WTC11 (cell line): ENCODE results near the gene DOCK7. TPM values are rescaled to one million over a fixed set of nuclear protein-coding genes. Genes with fewer than 3 reads are reported as not detected.

Experiments used
- CBFB ChIP-seq: sonication (generic); formaldehyde crosslinking; IDR thresholded peaks from 2 replicates; pipeline ENCODE4 v1.8.1; 2022; ENCODE audit warnings: mild to moderate bottlenecking, low read depth, missing genetic modification reagents
- CREM ChIP-seq: sonication (generic); formaldehyde crosslinking; IDR thresholded peaks from 2 replicates; pipeline ENCODE4 v1.8.1; 2022; ENCODE audit warnings: mild to moderate bottlenecking, missing genetic modification reagents, moderate library complexity
- ETV6 ChIP-seq: sonication (generic); formaldehyde crosslinking; IDR thresholded peaks from 2 replicates; pipeline ENCODE4 v1.8.1; 2022; ENCODE audit warnings: mild to moderate bottlenecking, missing genetic modification reagents
- FOXP1 ChIP-seq: sonication (generic); formaldehyde crosslinking; IDR thresholded peaks from 2 replicates; pipeline ENCODE4 v1.8.0; 2022; ENCODE audit warnings: missing genetic modification reagents, mild to moderate bottlenecking, moderate library complexity, borderline replicate concordance
- GTF2I ChIP-seq: fragments of 250-450 bp; sonication (Bioruptor Pico); conservative IDR thresholded peaks from 2 replicates; pipeline ENCODE4 v1.4.0; 2021; ENCODE audit warnings: mild to moderate bottlenecking
- HMGA2 ChIP-seq: fragments of 250-450 bp; sonication (Bioruptor Pico); IDR thresholded peaks from 2 replicates; pipeline ENCODE4 v1.4.0; 2021; ENCODE audit warnings: mild to moderate bottlenecking, moderate library complexity
- MXD4 ChIP-seq: fragments of 250-450 bp; sonication (Bioruptor Pico); IDR thresholded peaks from 2 replicates; pipeline ENCODE4 v1.8.0; 2021; ENCODE audit warnings: mild to moderate bottlenecking, moderate library complexity, borderline replicate concordance
- NR3C1 ChIP-seq: sonication (generic); formaldehyde crosslinking; conservative IDR thresholded peaks from 2 replicates; pipeline ENCODE4 v1.8.1; 2023; ENCODE audit warnings: low read depth, mild to moderate bottlenecking, missing genetic modification reagents
- RELA ChIP-seq: sonication (generic); formaldehyde crosslinking; IDR thresholded peaks from 2 replicates; pipeline ENCODE4 v1.8.1; 2022; ENCODE audit warnings: missing genetic modification reagents, mild to moderate bottlenecking, borderline replicate concordance
- SP1 ChIP-seq: sonication (generic); formaldehyde crosslinking; conservative IDR thresholded peaks from 2 replicates; pipeline ENCODE4 v1.8.1; 2022; ENCODE audit warnings: missing genetic modification reagents
- TCF7 ChIP-seq: sonication (generic); formaldehyde crosslinking; IDR thresholded peaks from 2 replicates; pipeline ENCODE4 v1.8.0; 2022; ENCODE audit warnings: mild to moderate bottlenecking, low read depth, missing genetic modification reagents, moderate library complexity
- ZBTB21 ChIP-seq: sonication (generic); formaldehyde crosslinking; IDR thresholded peaks from 2 replicates; pipeline ENCODE4 v1.8.1; 2023; ENCODE audit warnings: mild to moderate bottlenecking, missing genetic modification reagents, borderline replicate concordance
- ZNF138 ChIP-seq: sonication (generic); formaldehyde crosslinking; conservative IDR thresholded peaks from 2 replicates; pipeline ENCODE4 v1.8.1; 2022; ENCODE audit warnings: mild to moderate bottlenecking, moderate library complexity, missing genetic modification reagents
- ZNF263 ChIP-seq: sonication (generic); formaldehyde crosslinking; IDR thresholded peaks from 2 replicates; pipeline ENCODE4 v1.8.1; 2022; ENCODE audit warnings: low read depth, mild to moderate bottlenecking, moderate library complexity, missing genetic modification reagents
- ZNF317 ChIP-seq: sonication (generic); formaldehyde crosslinking; IDR thresholded peaks from 2 replicates; pipeline ENCODE4 v1.8.1; 2023; ENCODE audit warnings: low read depth, mild to moderate bottlenecking, moderate library complexity, missing genetic modification reagents, borderline replicate concordance
- ZNF671 ChIP-seq: fragments of 250-450 bp; sonication (Bioruptor Pico); IDR thresholded peaks from 2 replicates; pipeline ENCODE4 v1.8.0; 2021; ENCODE audit warnings: mild to moderate bottlenecking
- total RNA-seq: library from RNA; stranded (reverse); gene quantifications from 3 replicates; pipeline ENCODE4 v1.2.3, GENCODE V29; 2021
- TF ChIP-seq, protein P1 (sequence below): fragments of 250-450 bp; sonication (Bioruptor Pico); conservative IDR thresholded peaks from 2 replicates; pipeline ENCODE4 v1.9.0; 2021; ENCODE audit warnings: mild to moderate bottlenecking
- TF ChIP-seq, protein P2 (sequence below): sonication (generic); formaldehyde crosslinking; IDR thresholded peaks from 2 replicates; pipeline ENCODE4 v1.8.0; 2022; ENCODE audit warnings: missing genetic modification reagents
- TF ChIP-seq, protein P3 (sequence below): sonication (generic); formaldehyde crosslinking; IDR thresholded peaks from 2 replicates; pipeline ENCODE4 v1.8.1; 2023; ENCODE audit warnings: mild to moderate bottlenecking, missing genetic modification reagents
- TF ChIP-seq, protein P4 (sequence below): sonication (generic); formaldehyde crosslinking; conservative IDR thresholded peaks from 2 replicates; pipeline ENCODE4 v1.8.1; 2022; ENCODE audit warnings: mild to moderate bottlenecking, missing genetic modification reagents
- TF ChIP-seq, protein P5 (sequence below): sonication (generic); formaldehyde crosslinking; IDR thresholded peaks from 2 replicates; pipeline ENCODE4 v1.8.1; 2023; ENCODE audit warnings: mild to moderate bottlenecking, missing genetic modification reagents, moderate library complexity
- TF ChIP-seq, protein P6 (sequence below): sonication (generic); formaldehyde crosslinking; IDR thresholded peaks from 2 replicates; pipeline ENCODE4 v1.8.1; 2022; ENCODE audit warnings: low read depth, missing genetic modification reagents, borderline replicate concordance
- TF ChIP-seq, protein P7 (sequence below): sonication (generic); formaldehyde crosslinking; IDR thresholded peaks from 2 replicates; pipeline ENCODE4 v1.8.0; 2022; ENCODE audit warnings: mild to moderate bottlenecking, missing genetic modification reagents
- TF ChIP-seq, protein P8 (sequence below): fragments of 200-600 bp; IDR thresholded peaks from 2 replicates; pipeline ENCODE4 v1.8.0; 2022; ENCODE audit warnings: antibody characterized with exemption
- TF ChIP-seq, protein P9 (sequence below): sonication (generic); formaldehyde crosslinking; IDR thresholded peaks from 2 replicates; pipeline ENCODE4 v1.8.0; 2023; ENCODE audit warnings: missing genetic modification reagents

DOCK7 gene
- total RNA-seq, 1 experiment from 2014 or later: 34.2 TPM

DNA sequence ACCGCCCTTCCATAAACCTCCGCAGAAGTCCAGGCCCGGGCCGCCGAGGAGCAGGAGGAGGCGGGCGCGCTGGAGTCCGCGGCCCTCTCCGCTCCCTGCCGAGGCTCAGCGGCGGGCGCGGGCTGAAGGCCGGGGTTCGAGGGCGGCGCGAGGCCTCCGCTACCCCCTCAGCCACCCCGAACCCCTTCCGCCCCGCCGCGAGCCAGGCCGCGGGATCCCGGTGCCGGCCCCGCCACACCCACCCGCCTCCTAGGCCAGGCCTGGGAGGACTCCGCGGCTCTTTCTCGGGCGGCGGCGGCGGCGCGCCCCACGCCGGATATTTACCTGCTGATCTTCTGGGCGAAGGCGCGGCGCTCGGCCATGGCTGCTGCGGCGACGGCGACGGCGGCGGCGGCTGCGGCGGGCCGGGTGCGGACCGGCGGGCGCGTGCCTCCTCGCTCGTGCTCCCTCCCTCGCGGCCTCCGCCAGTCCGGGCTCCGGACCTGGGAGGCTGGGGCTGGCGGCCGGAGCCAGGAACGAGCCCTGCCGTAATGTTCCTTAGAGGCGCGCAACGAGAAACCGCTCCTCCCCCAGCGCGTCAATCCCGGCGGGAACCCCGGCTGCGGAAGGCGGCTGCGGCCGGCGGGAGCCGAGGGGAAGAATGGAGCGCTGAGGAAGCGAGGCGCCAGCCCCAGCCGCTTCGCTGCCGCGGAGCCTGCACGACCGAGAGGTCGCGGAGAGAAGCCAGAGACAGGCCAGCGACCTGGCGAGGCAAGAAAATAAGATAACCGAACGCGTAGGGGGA, at the start of gene DOCK7 (continued):
- TF ChIP-seq, protein P1, sequence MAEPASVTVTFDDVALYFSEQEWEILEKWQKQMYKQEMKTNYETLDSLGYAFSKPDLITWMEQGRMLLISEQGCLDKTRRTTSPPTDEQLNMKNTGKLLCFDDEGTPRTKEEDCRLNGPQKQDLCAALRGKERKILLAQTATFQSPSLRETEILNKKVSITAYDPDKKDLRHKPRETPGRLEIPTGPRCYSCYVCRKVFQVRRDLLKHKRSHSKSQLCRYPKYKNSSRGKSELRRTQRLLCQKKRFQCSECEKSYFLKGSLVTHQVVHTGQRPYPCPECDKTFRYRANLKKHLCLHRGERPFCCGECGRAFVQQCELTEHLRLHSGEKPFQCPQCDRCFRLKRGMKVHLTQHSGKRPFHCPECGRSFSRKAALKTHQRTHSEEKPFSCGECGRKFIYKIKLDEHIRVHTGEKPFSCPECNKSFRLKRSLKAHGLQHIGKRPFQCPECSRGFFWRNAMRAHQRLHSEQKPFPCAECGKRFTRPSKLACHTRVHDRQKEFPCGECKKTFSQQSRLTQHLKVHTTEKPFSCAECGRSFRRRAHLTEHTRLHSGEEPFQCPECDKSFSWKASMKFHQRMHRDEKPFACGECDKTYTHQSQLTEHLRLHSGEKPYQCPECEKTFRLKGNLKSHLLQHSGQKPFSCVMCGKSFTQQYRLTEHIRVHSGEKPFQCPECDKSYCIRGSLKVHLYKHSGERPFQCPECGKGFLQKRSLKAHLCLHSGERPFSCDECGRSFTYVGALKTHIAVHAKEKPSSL (CRISPR knock-in tag): no peak
- TF ChIP-seq ZNF671 (CRISPR knock-in tag) (no peak), FOXP1 (peak; percentile 88; the same call in 1 of the 2 replicates), ZNF317 (CRISPR knock-in tag) (no peak), RELA (no peak), ETV6 (CRISPR knock-in tag) (0 out of 2 replicates have a peak, but pooled peaks have one; percentile 60), CBFB (CRISPR knock-in tag) (0 out of 2 replicates have a peak, but pooled peaks have one; percentile 53), NR3C1 (CRISPR knock-in tag) (no peak), TCF7 (0 out of 2 replicates have a peak, but pooled peaks have one; percentile 71), CREM (CRISPR knock-in tag) (peak; percentile 55; the same call in 1 of the 2 replicates), ZNF263 (CRISPR knock-in tag) (peak; percentile 54), ZBTB21 (peak; percentile 43; the same call in 1 of the 2 replicates), MXD4 (CRISPR knock-in tag) (no peak), GTF2I (CRISPR knock-in tag) (peak; percentile 52; the same call in 1 of the 2 replicates), SP1 (CRISPR knock-in tag) (peak; percentile 68), ZNF138 (CRISPR knock-in tag) (peak; percentile 80; the same call in 1 of the 2 replicates), HMGA2 (CRISPR knock-in tag) (no peak)
- TF ChIP-seq, protein P2, sequence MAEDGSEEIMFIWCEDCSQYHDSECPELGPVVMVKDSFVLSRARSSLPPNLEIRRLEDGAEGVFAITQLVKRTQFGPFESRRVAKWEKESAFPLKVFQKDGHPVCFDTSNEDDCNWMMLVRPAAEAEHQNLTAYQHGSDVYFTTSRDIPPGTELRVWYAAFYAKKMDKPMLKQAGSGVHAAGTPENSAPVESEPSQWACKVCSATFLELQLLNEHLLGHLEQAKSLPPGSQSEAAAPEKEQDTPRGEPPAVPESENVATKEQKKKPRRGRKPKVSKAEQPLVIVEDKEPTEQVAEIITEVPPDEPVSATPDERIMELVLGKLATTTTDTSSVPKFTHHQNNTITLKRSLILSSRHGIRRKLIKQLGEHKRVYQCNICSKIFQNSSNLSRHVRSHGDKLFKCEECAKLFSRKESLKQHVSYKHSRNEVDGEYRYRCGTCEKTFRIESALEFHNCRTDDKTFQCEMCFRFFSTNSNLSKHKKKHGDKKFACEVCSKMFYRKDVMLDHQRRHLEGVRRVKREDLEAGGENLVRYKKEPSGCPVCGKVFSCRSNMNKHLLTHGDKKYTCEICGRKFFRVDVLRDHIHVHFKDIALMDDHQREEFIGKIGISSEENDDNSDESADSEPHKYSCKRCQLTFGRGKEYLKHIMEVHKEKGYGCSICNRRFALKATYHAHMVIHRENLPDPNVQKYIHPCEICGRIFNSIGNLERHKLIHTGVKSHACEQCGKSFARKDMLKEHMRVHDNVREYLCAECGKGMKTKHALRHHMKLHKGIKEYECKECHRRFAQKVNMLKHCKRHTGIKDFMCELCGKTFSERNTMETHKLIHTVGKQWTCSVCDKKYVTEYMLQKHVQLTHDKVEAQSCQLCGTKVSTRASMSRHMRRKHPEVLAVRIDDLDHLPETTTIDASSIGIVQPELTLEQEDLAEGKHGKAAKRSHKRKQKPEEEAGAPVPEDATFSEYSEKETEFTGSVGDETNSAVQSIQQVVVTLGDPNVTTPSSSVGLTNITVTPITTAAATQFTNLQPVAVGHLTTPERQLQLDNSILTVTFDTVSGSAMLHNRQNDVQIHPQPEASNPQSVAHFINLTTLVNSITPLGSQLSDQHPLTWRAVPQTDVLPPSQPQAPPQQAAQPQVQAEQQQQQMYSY (CRISPR knock-in tag): no peak
- TF ChIP-seq, protein P3, sequence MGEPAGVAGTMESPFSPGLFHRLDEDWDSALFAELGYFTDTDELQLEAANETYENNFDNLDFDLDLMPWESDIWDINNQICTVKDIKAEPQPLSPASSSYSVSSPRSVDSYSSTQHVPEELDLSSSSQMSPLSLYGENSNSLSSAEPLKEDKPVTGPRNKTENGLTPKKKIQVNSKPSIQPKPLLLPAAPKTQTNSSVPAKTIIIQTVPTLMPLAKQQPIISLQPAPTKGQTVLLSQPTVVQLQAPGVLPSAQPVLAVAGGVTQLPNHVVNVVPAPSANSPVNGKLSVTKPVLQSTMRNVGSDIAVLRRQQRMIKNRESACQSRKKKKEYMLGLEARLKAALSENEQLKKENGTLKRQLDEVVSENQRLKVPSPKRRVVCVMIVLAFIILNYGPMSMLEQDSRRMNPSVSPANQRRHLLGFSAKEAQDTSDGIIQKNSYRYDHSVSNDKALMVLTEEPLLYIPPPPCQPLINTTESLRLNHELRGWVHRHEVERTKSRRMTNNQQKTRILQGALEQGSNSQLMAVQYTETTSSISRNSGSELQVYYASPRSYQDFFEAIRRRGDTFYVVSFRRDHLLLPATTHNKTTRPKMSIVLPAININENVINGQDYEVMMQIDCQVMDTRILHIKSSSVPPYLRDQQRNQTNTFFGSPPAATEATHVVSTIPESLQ (CRISPR knock-in tag): no peak
- TF ChIP-seq, protein P4, sequence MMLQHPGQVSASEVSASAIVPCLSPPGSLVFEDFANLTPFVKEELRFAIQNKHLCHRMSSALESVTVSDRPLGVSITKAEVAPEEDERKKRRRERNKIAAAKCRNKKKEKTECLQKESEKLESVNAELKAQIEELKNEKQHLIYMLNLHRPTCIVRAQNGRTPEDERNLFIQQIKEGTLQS: no peak
- TF ChIP-seq, protein P5, sequence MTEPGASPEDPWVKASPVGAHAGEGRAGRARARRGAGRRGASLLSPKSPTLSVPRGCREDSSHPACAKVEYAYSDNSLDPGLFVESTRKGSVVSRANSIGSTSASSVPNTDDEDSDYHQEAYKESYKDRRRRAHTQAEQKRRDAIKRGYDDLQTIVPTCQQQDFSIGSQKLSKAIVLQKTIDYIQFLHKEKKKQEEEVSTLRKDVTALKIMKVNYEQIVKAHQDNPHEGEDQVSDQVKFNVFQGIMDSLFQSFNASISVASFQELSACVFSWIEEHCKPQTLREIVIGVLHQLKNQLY (CRISPR knock-in tag): no peak
- TF ChIP-seq, protein P6, sequence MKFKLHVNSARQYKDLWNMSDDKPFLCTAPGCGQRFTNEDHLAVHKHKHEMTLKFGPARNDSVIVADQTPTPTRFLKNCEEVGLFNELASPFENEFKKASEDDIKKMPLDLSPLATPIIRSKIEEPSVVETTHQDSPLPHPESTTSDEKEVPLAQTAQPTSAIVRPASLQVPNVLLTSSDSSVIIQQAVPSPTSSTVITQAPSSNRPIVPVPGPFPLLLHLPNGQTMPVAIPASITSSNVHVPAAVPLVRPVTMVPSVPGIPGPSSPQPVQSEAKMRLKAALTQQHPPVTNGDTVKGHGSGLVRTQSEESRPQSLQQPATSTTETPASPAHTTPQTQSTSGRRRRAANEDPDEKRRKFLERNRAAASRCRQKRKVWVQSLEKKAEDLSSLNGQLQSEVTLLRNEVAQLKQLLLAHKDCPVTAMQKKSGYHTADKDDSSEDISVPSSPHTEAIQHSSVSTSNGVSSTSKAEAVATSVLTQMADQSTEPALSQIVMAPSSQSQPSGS (CRISPR knock-in tag): no peak
- TF ChIP-seq, protein P7, sequence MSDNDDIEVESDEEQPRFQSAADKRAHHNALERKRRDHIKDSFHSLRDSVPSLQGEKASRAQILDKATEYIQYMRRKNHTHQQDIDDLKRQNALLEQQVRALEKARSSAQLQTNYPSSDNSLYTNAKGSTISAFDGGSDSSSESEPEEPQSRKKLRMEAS: peak; percentile 75; the same call in 1 of the 2 replicates
- TF ChIP-seq, protein P8, sequence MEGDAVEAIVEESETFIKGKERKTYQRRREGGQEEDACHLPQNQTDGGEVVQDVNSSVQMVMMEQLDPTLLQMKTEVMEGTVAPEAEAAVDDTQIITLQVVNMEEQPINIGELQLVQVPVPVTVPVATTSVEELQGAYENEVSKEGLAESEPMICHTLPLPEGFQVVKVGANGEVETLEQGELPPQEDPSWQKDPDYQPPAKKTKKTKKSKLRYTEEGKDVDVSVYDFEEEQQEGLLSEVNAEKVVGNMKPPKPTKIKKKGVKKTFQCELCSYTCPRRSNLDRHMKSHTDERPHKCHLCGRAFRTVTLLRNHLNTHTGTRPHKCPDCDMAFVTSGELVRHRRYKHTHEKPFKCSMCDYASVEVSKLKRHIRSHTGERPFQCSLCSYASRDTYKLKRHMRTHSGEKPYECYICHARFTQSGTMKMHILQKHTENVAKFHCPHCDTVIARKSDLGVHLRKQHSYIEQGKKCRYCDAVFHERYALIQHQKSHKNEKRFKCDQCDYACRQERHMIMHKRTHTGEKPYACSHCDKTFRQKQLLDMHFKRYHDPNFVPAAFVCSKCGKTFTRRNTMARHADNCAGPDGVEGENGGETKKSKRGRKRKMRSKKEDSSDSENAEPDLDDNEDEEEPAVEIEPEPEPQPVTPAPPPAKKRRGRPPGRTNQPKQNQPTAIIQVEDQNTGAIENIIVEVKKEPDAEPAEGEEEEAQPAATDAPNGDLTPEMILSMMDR: no peak
- TF ChIP-seq, protein P9, sequence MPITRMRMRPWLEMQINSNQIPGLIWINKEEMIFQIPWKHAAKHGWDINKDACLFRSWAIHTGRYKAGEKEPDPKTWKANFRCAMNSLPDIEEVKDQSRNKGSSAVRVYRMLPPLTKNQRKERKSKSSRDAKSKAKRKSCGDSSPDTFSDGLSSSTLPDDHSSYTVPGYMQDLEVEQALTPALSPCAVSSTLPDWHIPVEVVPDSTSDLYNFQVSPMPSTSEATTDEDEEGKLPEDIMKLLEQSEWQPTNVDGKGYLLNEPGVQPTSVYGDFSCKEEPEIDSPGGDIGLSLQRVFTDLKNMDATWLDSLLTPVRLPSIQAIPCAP (CRISPR knock-in tag): no peak
